PC-9 (cell line): ENCODE measurements around the gene RANGAP1. TPM values are rescaled to one million over a fixed set of nuclear protein-coding genes. Genes with fewer than 3 reads are reported as not detected.
A peak's percentile ranks its signal among the peaks of the same experiment; 100 is the strongest.

Source experiments
- BruUV-seq: library from RNA; stranded (reverse); fragments of 400-500 nt; replicated peaks from 2 replicates; lab custom pipeline; 2021; lab: Mats Ljungman, UMichigan
- CTCF ChIA-PET: fragments of 300-600 bp; sonication (Branson Sonifier 250); formaldehyde crosslinking; loops from one replicate; lab custom pipeline; 2022; ENCODE audit warnings: antibody characterized with exemption; lab: Charles Lee
- POLR2A ChIA-PET: fragments of 300-600 bp; sonication (Branson Sonifier 250); formaldehyde crosslinking; loops from one replicate; lab custom pipeline; 2022; ENCODE audit warnings: antibody characterized with exemption; ENCODE audit not compliant: unreplicated experiment; lab: Charles Lee
- DNase-seq, 2 experiments: peaks; one replicate each; pipeline versions ENCODE4 v3.0.0 to v3.0.0-alpha.2; 2015 to 2022; ENCODE audit warnings: mixed read lengths in 1 of 2
- H2AFZ ChIP-seq: fragments of 200-600 bp; sonication (generic); 2 replicates; pipeline ENCODE4 v1.8.1; 2017; ENCODE audit warnings: antibody characterized with exemption
- H3F3A ChIP-seq: fragments of 200-600 bp; sonication (generic); 2 replicates; pipeline ENCODE4 v1.8.1; 2017; ENCODE audit warnings: antibody characterized with exemption, mild to moderate bottlenecking, low read depth; ENCODE audit not compliant: insufficient read depth
- H3K27ac ChIP-seq: fragments of 200-600 bp; sonication (generic); 2 replicates; pipeline ENCODE4 v1.6.1; 2016; ENCODE audit warnings: mixed run types
- H3K27me3 ChIP-seq: fragments of 200-600 bp; sonication (generic); 2 replicates; pipeline ENCODE4 v1.6.1; 2016; ENCODE audit warnings: low read depth, mixed run types; ENCODE audit not compliant: insufficient read depth
- H3K36me3 ChIP-seq: fragments of 200-600 bp; sonication (generic); 2 replicates; pipeline ENCODE4 v1.6.1; 2016; ENCODE audit warnings: low read depth, mixed run types
- H3K4me1 ChIP-seq: fragments of 200-600 bp; sonication (generic); replicated peaks from 2 replicates; pipeline ENCODE4 v1.6.1; 2016; ENCODE audit warnings: mixed run types; ENCODE audit not compliant: insufficient read depth
- H3K4me2 ChIP-seq: fragments of 200-600 bp; sonication (generic); 2 replicates; pipeline ENCODE4 v1.6.1; 2017; ENCODE audit warnings: mixed run types
- H3K4me3 ChIP-seq: fragments of 200-600 bp; sonication (generic); 2 replicates; pipeline ENCODE4 v1.6.1; 2016; ENCODE audit warnings: mixed run types
- H3K79me2 ChIP-seq: fragments of 200-600 bp; sonication (generic); 2 replicates; pipeline ENCODE4 v1.6.1; 2017; ENCODE audit warnings: low read depth, mixed run types
- H3K9me2 ChIP-seq: fragments of 200-600 bp; sonication (generic); 2 replicates; pipeline ENCODE4 v1.8.1; 2017; ENCODE audit warnings: mild to moderate bottlenecking; ENCODE audit not compliant: insufficient read depth
- H3K9me3 ChIP-seq: fragments of 200-600 bp; sonication (generic); 2 replicates; pipeline ENCODE4 v1.8.1; 2016; ENCODE audit warnings: low read depth; ENCODE audit not compliant: insufficient read depth
- H4K20me1 ChIP-seq: fragments of 200-600 bp; sonication (generic); 2 replicates; pipeline ENCODE4 v1.8.1; 2017; ENCODE audit not compliant: insufficient read depth
- CTCF ChIP-seq: fragments of 200-600 bp; sonication (generic); conservative IDR thresholded peaks from 2 replicates; pipeline ENCODE4 v1.6.1; 2017; ENCODE audit warnings: mixed run types, antibody characterized with exemption, mild to moderate bottlenecking, moderate library complexity
- EZH2 ChIP-seq: fragments of 200-600 bp; sonication (generic); IDR thresholded peaks from 2 replicates; pipeline ENCODE4 v1.8.0; 2017; ENCODE audit warnings: antibody characterized with exemption, low read depth
- intact Hi-C: fragments of 100-400 bp; cut with micrococcal nuclease; formaldehyde crosslinking; loops from one replicate; pipeline ENCODE4 v1.10.0; 2022; ENCODE audit not compliant: unreplicated experiment
- total RNA-seq: library from RNA; stranded (reverse); gene quantifications from 2 replicates; pipeline ENCODE4 v1.2.3, GENCODE V29; 2021

The RANGAP1 gene
- total RNA-seq, 1 experiment from 2014 or later = 142 TPM

- no peaks in the 10 kb centered on the region for H3K27me3 ChIP-seq
- intact Hi-C loops = no loop called here
- DNase-seq = no peak
- H3K9me3 ChIP-seq = no peaks in the 10 kb centered on the region
- H3F3A ChIP-seq = no peaks in the 10 kb centered on the region
- no peaks in the 10 kb centered on the region for H3K9me2 ChIP-seq
- POLR2A ChIA-PET = interaction anchor here (0.5 to 0.6 kb wide), 2 partner anchors 304 to 347 kb away, joined by 3 to 4 read pairs; no protein-coding TSS in a partner anchor
- H4K20me1 ChIP-seq = 0 out of 2 replicates have a peak, but pooled peaks cover 4% of the 10 kb centered on the region
- no peak overlapping the region for H3K27ac ChIP-seq
- H3K4me2 ChIP-seq = no peak overlapping the region
- peaks cover 4% of the 10 kb centered on the region; the same call in 1 of the 2 replicates for H3K4me1 ChIP-seq
- no peaks in the 10 kb centered on the region for H3K79me2 ChIP-seq
- H3K4me3 ChIP-seq = no peak overlapping the region
- no TSS peak for BruUV-seq
- 0 out of 2 replicates have a peak, but pooled peaks cover 6% of the 10 kb centered on the region for H3K36me3 ChIP-seq
- CTCF ChIA-PET = interaction anchor here (0.6 kb wide), 1 partner anchor 317 kb away, joined by 3 read pairs; the partner anchor contains the start of gene POLR3H
- TF ChIP-seq EZH2 (no peak), CTCF (no peak)
- H2AFZ ChIP-seq = no peak overlapping the region
Measured at GRCh38 chr22:41226723-41227655, 59.0 kb downstream of the RANGAP1 start.

- POLR2A ChIA-PET = no interaction called here
- H3K27ac ChIP-seq = no peak overlapping the region
- no peak overlapping the region for H3K4me2 ChIP-seq
- TF ChIP-seq EZH2 (no peak), CTCF (no peak)
- no peak overlapping the region for H2AFZ ChIP-seq
- 0 out of 2 replicates have a peak, but pooled peaks cover 6% of the 10 kb centered on the region for H3K36me3 ChIP-seq
- no peak overlapping the region for H3K4me3 ChIP-seq
- no peaks in the 10 kb centered on the region for H3K9me3 ChIP-seq
- peaks cover 4% of the 10 kb centered on the region; the same call in 1 of the 2 replicates for H3K4me1 ChIP-seq
- no peaks in the 10 kb centered on the region for H3K27me3 ChIP-seq
- intact Hi-C loops = no loop called here
- CTCF ChIA-PET = no interaction called here
- no TSS peak for BruUV-seq
- H3K9me2 ChIP-seq = no peaks in the 10 kb centered on the region
- no peaks in the 10 kb centered on the region for H3F3A ChIP-seq
- H3K79me2 ChIP-seq = no peaks in the 10 kb centered on the region
- no peaks in the 10 kb centered on the region for H4K20me1 ChIP-seq
- DNase-seq = no peak
Measured at GRCh38 chr22:41223535-41223934, 62.5 kb downstream of the RANGAP1 start.

- CTCF ChIA-PET = no interaction called here
Measured at GRCh38 chr22:41222846-41223507, 63.0 kb downstream of the RANGAP1 start.

More at GRCh38 chr22:41222846-41223507, 63.0 kb downstream of the RANGAP1 start:
- Histone ChIP-seq H3K27ac (0 out of 2 replicates have a peak overlapping the region, but pooled peaks have one; percentile 9), H4K20me1 (no peaks in the 10 kb centered on the region), H3F3A (no peaks in the 10 kb centered on the region), H3K27me3 (no peaks in the 10 kb centered on the region), H3K4me1 (peaks cover 4% of the 10 kb centered on the region; the same call in 1 of the 2 replicates), H3K4me2 (no peak overlapping the region), H3K9me2 (no peaks in the 10 kb centered on the region), H3K36me3 (0 out of 2 replicates have a peak, but pooled peaks cover 6% of the 10 kb centered on the region), H3K4me3 (no peak overlapping the region), H3K9me3 (no peaks in the 10 kb centered on the region), H3K79me2 (no peaks in the 10 kb centered on the region), H2AFZ (no peak overlapping the region)
- no TSS peak for BruUV-seq
- intact Hi-C loops = no loop called here
- POLR2A ChIA-PET = interaction anchor here (0.5 kb wide), 1 partner anchor 23 kb away, joined by 4 read pairs; no protein-coding TSS in a partner anchor
- no peak for TF ChIP-seq EZH2
- TF ChIP-seq CTCF = no peak
- DNase-seq = no peak
